HepG2 (cell line): ENCODE data around the gene BAHCC1. TPM values are rescaled to one million over a fixed set of nuclear protein-coding genes. Genes with fewer than 3 reads are reported as not detected.

Source experiments
- ATAC-seq: fragments of 200-7000 bp; cut with Tn5 transposase; 3 replicates; pipeline ENCODE4 v1.9.1; 2020; ENCODE audit warnings: mild to moderate bottlenecking, moderate library complexity
- BruUV-seq: library from RNA; stranded (reverse); fragments of 400-500 nt; replicated peaks from 2 replicates; lab custom pipeline; 2021; lab: Mats Ljungman, UMichigan
- CTCF ChIA-PET: fragments of 300-600 bp; formaldehyde crosslinking; extraction: SDS; loops from one replicate; lab custom pipeline; 2021; ENCODE audit warnings: low total read pairs, inconsistent platforms, low intra/inter-chr PET ratio; lab: Yijun Ruan, JAX
- POLR2A ChIA-PET: fragments of 350-600 bp; sonication (Branson Sonifier 250); formaldehyde crosslinking; loops from one replicate; lab custom pipeline; 2020; ENCODE audit warnings: antibody characterized with exemption, inconsistent platforms; lab: Yijun Ruan, JAX
- DNase-seq: peaks from one replicate; pipeline ENCODE4 v3.0.0-alpha.2; 2015; ENCODE audit warnings: low spot score
- FAIRE-seq: peaks from 3 replicates; lab custom pipeline; 2011; peaks lifted over from hg19 to GRCh38; lab: Jason Lieb, UNC
- H2AFZ ChIP-seq: one replicate; pipeline ENCODE4 v1.6.1; 2011; ENCODE audit warnings: low read length, inconsistent platforms
- H3K27ac ChIP-seq: fragments of 300-600 bp; 3 replicates; pipeline ENCODE4 v1.8.0; 2011; ENCODE audit warnings: mixed run types, mild to moderate bottlenecking, mixed read lengths, low read length, inconsistent platforms; ENCODE audit not compliant: insufficient read depth; ENCODE audit errors: extremely low read length
- H3K27me3 ChIP-seq, 2 experiments: fragments of 200-600 bp in 1 of 2; 2 replicates in 1 of 2; 3 replicates in 1 of 2; pipeline versions ENCODE4 v1.6.0 to v1.8.0; 2011; ENCODE audit warnings: low read length in 2 of 2, mild to moderate bottlenecking in 2 of 2, moderate library complexity in 2 of 2, inconsistent platforms in 1 of 2; ENCODE audit not compliant: insufficient read depth in 2 of 2, control insufficient read depth in 1 of 2
- H3K36me3 ChIP-seq, 2 experiments: fragments of 200-600 bp in 1 of 2; replicated peaks in 1 of 2; 2 replicates in 1 of 2; 3 replicates in 1 of 2; pipeline versions ENCODE4 v1.5.1 to v1.8.0; 2011; ENCODE audit warnings: low read length in 2 of 2, inconsistent platforms in 1 of 2; ENCODE audit not compliant: insufficient read depth in 2 of 2, control insufficient read depth in 1 of 2
- H3K4me1 ChIP-seq: 2 replicates; pipeline ENCODE4 v1.5.1; 2012; ENCODE audit warnings: low read length, inconsistent platforms; ENCODE audit not compliant: insufficient read depth
- H3K4me2 ChIP-seq: 2 replicates; pipeline ENCODE4 v1.6.0; 2011; ENCODE audit warnings: low read depth, low read length, inconsistent platforms
- H3K4me3 ChIP-seq, 3 experiments: fragments of 200-600 bp in 1 of 3; sonication (generic), shearing (Covaris generic) in 1 of 3; replicated peaks in 1 of 3; 2 replicates each; pipeline ENCODE4 v1.5.1; 2011 to 2016; ENCODE audit warnings: low read length in 3 of 3, inconsistent platforms in 2 of 3, low read depth in 2 of 3, mild to moderate bottlenecking in 2 of 3, control low read depth in 1 of 3, mixed read lengths in 1 of 3; ENCODE audit not compliant: insufficient read depth in 1 of 3
- H3K79me2 ChIP-seq: one replicate; pipeline ENCODE4 v1.6.1; 2011; ENCODE audit warnings: low read length, inconsistent platforms; ENCODE audit not compliant: insufficient read depth
- H3K9ac ChIP-seq: 2 replicates; pipeline ENCODE4 v1.6.0; 2011; ENCODE audit warnings: mild to moderate bottlenecking, low read depth, low read length, inconsistent platforms; ENCODE audit not compliant: insufficient read depth
- H3K9me3 ChIP-seq: 2 replicates; pipeline ENCODE4 v1.5.1; 2012; ENCODE audit warnings: mild to moderate bottlenecking, low read length
- H4K20me1 ChIP-seq: 2 replicates; pipeline ENCODE4 v1.6.0; 2011; ENCODE audit warnings: inconsistent platforms, mild to moderate bottlenecking, low read length, moderate library complexity; ENCODE audit not compliant: insufficient read depth
- CEBPB ChIP-seq: IDR thresholded peaks from 2 replicates; pipeline ENCODE4 v1.6.1; 2011; ENCODE audit warnings: low read depth, low read length, improper control_type of control experiment, borderline replicate concordance
- CHCHD3 ChIP-seq: sonication (generic); formaldehyde crosslinking; IDR thresholded peaks from 2 replicates; pipeline ENCODE4 v1.8.0; 2022; ENCODE audit warnings: mild to moderate bottlenecking, missing genetic modification reagents, moderate library complexity
- GTF3A ChIP-seq: sonication (generic); formaldehyde crosslinking; conservative IDR thresholded peaks from 2 replicates; pipeline ENCODE4 v1.4.0; 2020; ENCODE audit warnings: mild to moderate bottlenecking, missing genetic modification reagents
- MAFF ChIP-seq: IDR thresholded peaks from 2 replicates; pipeline ENCODE4 v1.6.1; 2011; ENCODE audit warnings: low read depth, low read length, improper control_type of control experiment
- MAFK ChIP-seq, 2 experiments: IDR thresholded peaks in 1 of 2; conservative IDR thresholded peaks in 1 of 2; 2 replicates each; pipeline ENCODE4 v1.6.1; 2011; ENCODE audit warnings: improper control_type of control experiment in 2 of 2, low read length in 2 of 2
- NFAT5 ChIP-seq: sonication (generic); formaldehyde crosslinking; IDR thresholded peaks from 2 replicates; pipeline ENCODE4 v1.4.0; 2020; ENCODE audit warnings: missing genetic modification reagents
- NFYB ChIP-seq: sonication (generic); formaldehyde crosslinking; IDR thresholded peaks from 2 replicates; pipeline ENCODE4 v1.4.0; 2020; ENCODE audit warnings: missing genetic modification reagents
- PREB ChIP-seq: sonication (generic); formaldehyde crosslinking; IDR thresholded peaks from 2 replicates; pipeline ENCODE4 v1.4.0; 2020; ENCODE audit warnings: missing genetic modification reagents
- RARA ChIP-seq: IDR thresholded peaks from 2 replicates; pipeline ENCODE4 v1.6.1; 2016; ENCODE audit warnings: missing genetic modification reagents, missing compliant biosample characterization
- SNAI1 ChIP-seq: sonication (generic); formaldehyde crosslinking; IDR thresholded peaks from 2 replicates; pipeline ENCODE4 v1.5.0; 2020; ENCODE audit warnings: mild to moderate bottlenecking, missing genetic modification reagents, borderline replicate concordance
- THAP8 ChIP-seq: sonication (generic); formaldehyde crosslinking; IDR thresholded peaks from 2 replicates; pipeline ENCODE4 v1.5.1; 2020; ENCODE audit warnings: missing genetic modification reagents, mild to moderate bottlenecking, borderline replicate concordance
- ZNF230 ChIP-seq: sonication (generic); formaldehyde crosslinking; IDR thresholded peaks from 2 replicates; pipeline ENCODE4 v1.4.0; 2020; ENCODE audit warnings: mild to moderate bottlenecking, missing genetic modification reagents
- ZNF232 ChIP-seq: sonication (generic); formaldehyde crosslinking; IDR thresholded peaks from 2 replicates; pipeline ENCODE4 v1.4.0; 2020; ENCODE audit warnings: missing genetic modification reagents, borderline replicate concordance
- ZNF234 ChIP-seq: sonication (generic); formaldehyde crosslinking; conservative IDR thresholded peaks from 2 replicates; pipeline ENCODE4 v1.5.1; 2020; ENCODE audit warnings: mild to moderate bottlenecking, missing genetic modification reagents
- ZNF510 ChIP-seq: sonication (generic); formaldehyde crosslinking; IDR thresholded peaks from 2 replicates; pipeline ENCODE4 v1.4.0; 2020; ENCODE audit warnings: low read depth, mild to moderate bottlenecking, missing genetic modification reagents
- ZNF768 ChIP-seq: sonication (generic); formaldehyde crosslinking; IDR thresholded peaks from 2 replicates; pipeline ENCODE4 v1.4.0; 2020; ENCODE audit warnings: missing genetic modification reagents
- ZNF773 ChIP-seq: sonication (generic); formaldehyde crosslinking; IDR thresholded peaks from 2 replicates; pipeline ENCODE4 v1.4.0; 2020; ENCODE audit warnings: missing genetic modification reagents, borderline replicate concordance
- ZSCAN20 ChIP-seq: sonication (generic); formaldehyde crosslinking; IDR thresholded peaks from 2 replicates; pipeline ENCODE4 v1.4.0; 2020; ENCODE audit warnings: missing genetic modification reagents, mild to moderate bottlenecking, borderline replicate concordance
- WGBS: methylation state at CpG from one replicate; pipeline ENCODE4 v1.1.6; 2017; ENCODE audit warnings: low lambda C conversion rate; 5-methylcytosine and 5-hydroxymethylcytosine counted together
- in situ Hi-C: cut with HindIII; loops from 2 replicates; pipeline ENCODE4 v1.10.0; 2017; ENCODE audit warnings: low pct_unique_long_range_greater_than_20kb; ENCODE audit not compliant: extremely low pct_ligation_motif_present
- intact Hi-C: fragments of 100-400 bp; cut with micrococcal nuclease; formaldehyde crosslinking; loops from one replicate; pipeline ENCODE4 v1.10.0; 2022; ENCODE audit not compliant: unreplicated experiment
- polyA plus RNA-seq, 8 experiments: library from polyadenylated mRNA; depleted of rRNA in 3 of 8; stranded (reverse) in 7 of 8; unstranded in 1 of 8; fragments of >200 nt; fragmentation: Illumina TruSeq in 4 of 8; extraction: Trizol in 4 of 8; gene quantifications; 2 replicates each; pipeline versions ENCODE4 v1.2.1 to v1.2.3, GENCODE V29; 2011 to 2016; ENCODE audit warnings: low read depth in 4 of 8, missing spikeins in 1 of 8, mixed read lengths in 1 of 8; ENCODE audit not compliant: insufficient read depth in 1 of 8
- total RNA-seq, 5 experiments: library from RNA; depleted of rRNA; stranded (reverse); fragments of >200 nt; fragmentation: Illumina TruSeq; extraction: Trizol; gene quantifications; 2 replicates each; pipeline ENCODE4 v1.2.3, GENCODE V29; 2016; ENCODE audit warnings: low read depth in 1 of 5

BAHCC1 gene
- total and polyA plus RNA-seq, 2 of the 13 experiments (the other 11 are each of a cell fraction or from before 2014, with no cell fraction given) = 1.4 to 1.7 TPM

GRCh38 chr17:81493198-81494038 is 98.2 kb downstream of the BAHCC1 start:
- ATAC-seq (no peak), DNase-seq (no peak), FAIRE-seq (no peak)
- Histone ChIP-seq H3K4me3 (no peak overlapping the region), H3K27me3 (peaks cover 1 to 29% of the 10 kb centered on the region in 2 experiments), H3K9me3 (no peaks in the 10 kb centered on the region), H3K36me3 (no peaks in the 10 kb centered on the region), H2AFZ (no peak overlapping the region), H3K27ac (no peak overlapping the region), H3K79me2 (no peaks in the 10 kb centered on the region), H3K4me1 (peaks cover 61% of the 10 kb centered on the region), H4K20me1 (no peaks in the 10 kb centered on the region), H3K9ac (no peak overlapping the region), H3K4me2 (no peak overlapping the region)
- CTCF ChIA-PET = no interaction called here
- intact Hi-C loops = no loop called here
- in situ Hi-C loops = no loop called here
- WGBS = 61% methylated on average over 13 of the region's 16 CpGs
- POLR2A ChIA-PET = interaction anchor here (1.1 to 2.0 kb wide), 4 partner anchors 19 to 59 kb away, joined by 3 to 9 read pairs (median 4); partner anchors contain the start of genes ACTG1 and FAAP100
- no TSS peak for BruUV-seq
- TF ChIP-seq ZNF230 (CRISPR knock-in tag) = no peak
- no peak for TF ChIP-seq ZNF773 (CRISPR knock-in tag)
- no peak for TF ChIP-seq THAP8 (CRISPR knock-in tag)
- no peak for TF ChIP-seq GTF3A
- no peak for TF ChIP-seq ZNF232 (CRISPR knock-in tag)
- no peak for TF ChIP-seq ZSCAN20
- peak; percentile 65 to 68 for TF ChIP-seq MAFK (conservative IDR thresholded peaks at IDR 0.05 in 1 of 2, IDR thresholded peaks at IDR 0.05 in 1 of 2; ENCODE audit: low read length in 2 of 2)
- TF ChIP-seq ZNF768 = peak; percentile 54; the same call in 1 of the 2 replicates
- no peak for TF ChIP-seq SNAI1 (CRISPR knock-in tag)
- TF ChIP-seq NFAT5 (CRISPR knock-in tag) = no peak
- TF ChIP-seq CHCHD3 (CRISPR knock-in tag) = no peak
- TF ChIP-seq ZNF510 = no peak
- TF ChIP-seq RARA (CRISPR knock-in tag) = no peak
- TF ChIP-seq CEBPB = peak; percentile 61
- peak; percentile 66 for TF ChIP-seq NFYB (CRISPR knock-in tag)
- no peak for TF ChIP-seq PREB (CRISPR knock-in tag)
- TF ChIP-seq MAFF = peak; percentile 37; the same call in 1 of the 2 replicates
- no peak for TF ChIP-seq ZNF234
